Left ventricle myocardium inferior (tissue), 1 donor: Measurements from ENCODE around the gene PIF1. TPM values are rescaled to one million over a fixed set of nuclear protein-coding genes. Genes with fewer than 3 reads are reported as not detected.

Experiments used
- DNase-seq: peaks from one replicate; pipeline ENCODE4 v3.0.0-alpha.2; 2020
- H3K27ac ChIP-seq: fragments of 200-600 bp; replicated peaks from 2 replicates; pipeline ENCODE4 v1.8.0; 2021
- H3K27me3 ChIP-seq: fragments of 200-600 bp; 2 replicates; pipeline ENCODE4 v1.8.0; 2021; ENCODE audit warnings: low read depth
- H3K36me3 ChIP-seq: fragments of 200-600 bp; 2 replicates; pipeline ENCODE4 v1.8.0; 2021
- H3K4me1 ChIP-seq: fragments of 200-600 bp; 2 replicates; pipeline ENCODE4 v1.8.0; 2021
- H3K4me3 ChIP-seq: fragments of 200-600 bp; 2 replicates; pipeline ENCODE4 v1.8.0; 2021; ENCODE audit warnings: mild to moderate bottlenecking, moderate library complexity
- H3K9me3 ChIP-seq: fragments of 200-600 bp; replicated peaks from 2 replicates; pipeline ENCODE4 v1.8.0; 2021
- intact Hi-C: fragments of 100-400 bp; cut with micrococcal nuclease; formaldehyde crosslinking; loops from one replicate; pipeline ENCODE4 v1.11.0; 2022
- total RNA-seq: library from RNA; stranded (reverse); fragmentation: NEBNext Ultra II Directional; extraction: Animal tissue kit (Norgen Biotek cat#: 25700); gene quantifications from one replicate; pipeline ENCODE4 v1.2.1, GENCODE V29; 2021
- TF ChIP-seq, protein P1 (sequence below): fragments of 200-600 bp; IDR thresholded peaks from 2 replicates; pipeline ENCODE4 v1.8.0; 2021; ENCODE audit warnings: antibody characterized with exemption, mild to moderate bottlenecking, borderline replicate concordance
- donor health status: DM: no; HTN: yes; CAD: no; lungs with severe emphysema.

The PIF1 gene
- total RNA-seq, 1 donor from 2014 or later, result 0.41 TPM

DNA sequence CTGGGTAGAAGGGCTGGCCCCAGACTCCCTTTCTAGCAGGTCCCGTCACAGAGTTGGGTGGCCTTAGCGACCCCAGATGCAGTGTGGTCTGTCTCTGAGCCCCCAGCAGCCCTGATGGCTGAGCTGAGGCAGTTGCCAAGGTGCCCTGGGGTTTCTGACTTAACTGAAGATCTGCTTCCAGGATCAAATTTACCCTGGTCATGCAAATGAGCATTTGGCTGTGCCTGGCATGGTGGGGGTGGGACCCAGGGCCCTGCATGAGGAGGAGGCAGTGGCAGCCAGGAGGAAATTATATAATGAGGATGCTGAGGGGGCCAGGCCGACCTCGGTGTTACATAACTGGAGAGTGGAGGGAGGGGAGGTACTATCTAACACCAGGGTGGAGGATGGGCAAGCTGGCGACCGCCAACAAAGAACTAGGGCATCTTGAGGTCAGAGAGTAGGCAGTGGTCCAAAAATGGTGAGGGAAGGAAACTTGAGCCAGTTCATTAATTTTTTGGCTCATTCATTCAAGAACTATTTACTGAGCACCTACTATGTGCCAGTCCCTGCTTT lies 32.7 kb upstream of the PIF1 start:
- Histone ChIP-seq H3K27me3 (no peaks in the 10 kb centered on the region), H3K9me3 (no peaks in the 10 kb centered on the region), H3K27ac (peak overlapping the region; percentile 85), H3K4me3 (no peak overlapping the region), H3K36me3 (peaks cover 43% of the 10 kb centered on the region), H3K4me1 (peaks cover 94% of the 10 kb centered on the region)
- no peak for DNase-seq
- TF ChIP-seq, protein P1, sequence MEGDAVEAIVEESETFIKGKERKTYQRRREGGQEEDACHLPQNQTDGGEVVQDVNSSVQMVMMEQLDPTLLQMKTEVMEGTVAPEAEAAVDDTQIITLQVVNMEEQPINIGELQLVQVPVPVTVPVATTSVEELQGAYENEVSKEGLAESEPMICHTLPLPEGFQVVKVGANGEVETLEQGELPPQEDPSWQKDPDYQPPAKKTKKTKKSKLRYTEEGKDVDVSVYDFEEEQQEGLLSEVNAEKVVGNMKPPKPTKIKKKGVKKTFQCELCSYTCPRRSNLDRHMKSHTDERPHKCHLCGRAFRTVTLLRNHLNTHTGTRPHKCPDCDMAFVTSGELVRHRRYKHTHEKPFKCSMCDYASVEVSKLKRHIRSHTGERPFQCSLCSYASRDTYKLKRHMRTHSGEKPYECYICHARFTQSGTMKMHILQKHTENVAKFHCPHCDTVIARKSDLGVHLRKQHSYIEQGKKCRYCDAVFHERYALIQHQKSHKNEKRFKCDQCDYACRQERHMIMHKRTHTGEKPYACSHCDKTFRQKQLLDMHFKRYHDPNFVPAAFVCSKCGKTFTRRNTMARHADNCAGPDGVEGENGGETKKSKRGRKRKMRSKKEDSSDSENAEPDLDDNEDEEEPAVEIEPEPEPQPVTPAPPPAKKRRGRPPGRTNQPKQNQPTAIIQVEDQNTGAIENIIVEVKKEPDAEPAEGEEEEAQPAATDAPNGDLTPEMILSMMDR, result no peak
- intact Hi-C loops, result no loop called here

DNA sequence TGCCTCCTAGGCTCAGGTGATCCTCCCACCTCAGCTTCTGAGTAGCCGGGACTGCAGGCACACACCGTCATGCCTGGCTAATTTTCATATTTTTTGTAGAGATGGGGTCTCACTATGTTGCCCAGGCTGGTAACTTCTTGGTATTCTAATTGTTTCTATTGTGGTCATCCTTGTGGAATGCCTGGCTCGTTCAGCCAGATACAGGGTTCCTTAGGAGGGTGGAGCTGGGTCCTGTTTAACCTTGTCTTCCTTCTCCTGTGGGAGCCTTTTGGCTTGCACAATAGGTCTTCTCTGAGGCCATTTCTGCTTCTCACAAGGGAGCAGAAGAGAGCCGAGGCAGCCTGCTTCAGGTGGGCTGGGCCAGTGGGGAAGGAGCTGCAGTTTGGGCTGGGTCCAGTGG lies 32.0 kb upstream of the PIF1 start:
- Histone ChIP-seq H3K4me1 (peaks cover 97% of the 10 kb centered on the region), H3K27me3 (no peaks in the 10 kb centered on the region), H3K9me3 (no peaks in the 10 kb centered on the region), H3K4me3 (no peak overlapping the region), H3K27ac (peak overlapping the region; percentile 85), H3K36me3 (peaks cover 43% of the 10 kb centered on the region)
- no peak for DNase-seq
- intact Hi-C loops, result no loop called here
- TF ChIP-seq, protein P1, result no peak

DNA sequence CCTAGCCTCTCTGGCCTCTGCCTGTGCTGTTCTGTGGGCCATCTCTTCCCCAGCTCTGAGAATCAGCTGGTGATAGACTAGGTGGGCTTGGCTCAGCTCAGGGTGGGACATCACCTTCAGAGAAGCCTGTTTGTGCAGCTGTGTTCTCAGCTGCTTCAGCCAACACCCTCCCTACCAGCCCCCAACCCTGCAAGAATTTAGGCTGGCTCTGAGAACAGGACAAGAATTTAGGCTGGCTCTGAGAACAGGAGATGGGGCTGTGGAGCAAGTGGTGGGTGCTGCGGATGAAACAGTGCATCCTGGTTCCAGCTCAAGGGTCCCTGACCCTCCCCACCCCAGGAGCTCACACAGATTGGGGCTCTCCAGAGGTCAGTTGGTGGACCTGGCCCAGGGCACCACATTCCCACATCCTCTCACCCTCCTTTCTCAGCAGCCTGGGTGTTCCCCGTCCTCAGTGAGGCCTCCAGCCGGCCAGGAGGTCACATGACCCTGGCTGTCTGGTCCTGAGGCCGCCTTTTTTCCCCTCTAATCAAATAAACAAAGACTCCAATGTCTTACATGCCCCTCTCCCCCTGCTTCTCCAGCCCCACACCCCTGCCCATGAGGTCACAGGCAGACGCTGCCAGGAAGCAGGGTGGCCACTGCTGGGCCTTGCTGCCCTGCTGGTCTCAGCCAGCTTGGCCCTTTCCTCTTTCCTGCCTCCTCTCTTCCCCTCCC lies 31.1 kb upstream of the PIF1 start:
- Histone ChIP-seq H3K27ac (peak overlapping the region; percentile 85), H3K4me1 (peaks cover 97% of the 10 kb centered on the region), H3K4me3 (peak overlapping the region; percentile 14), H3K9me3 (no peaks in the 10 kb centered on the region), H3K36me3 (peaks cover 37% of the 10 kb centered on the region), H3K27me3 (no peaks in the 10 kb centered on the region)
- intact Hi-C loops, result no loop called here
- peak; percentile 62 for DNase-seq
- TF ChIP-seq, protein P1, result no peak

DNA sequence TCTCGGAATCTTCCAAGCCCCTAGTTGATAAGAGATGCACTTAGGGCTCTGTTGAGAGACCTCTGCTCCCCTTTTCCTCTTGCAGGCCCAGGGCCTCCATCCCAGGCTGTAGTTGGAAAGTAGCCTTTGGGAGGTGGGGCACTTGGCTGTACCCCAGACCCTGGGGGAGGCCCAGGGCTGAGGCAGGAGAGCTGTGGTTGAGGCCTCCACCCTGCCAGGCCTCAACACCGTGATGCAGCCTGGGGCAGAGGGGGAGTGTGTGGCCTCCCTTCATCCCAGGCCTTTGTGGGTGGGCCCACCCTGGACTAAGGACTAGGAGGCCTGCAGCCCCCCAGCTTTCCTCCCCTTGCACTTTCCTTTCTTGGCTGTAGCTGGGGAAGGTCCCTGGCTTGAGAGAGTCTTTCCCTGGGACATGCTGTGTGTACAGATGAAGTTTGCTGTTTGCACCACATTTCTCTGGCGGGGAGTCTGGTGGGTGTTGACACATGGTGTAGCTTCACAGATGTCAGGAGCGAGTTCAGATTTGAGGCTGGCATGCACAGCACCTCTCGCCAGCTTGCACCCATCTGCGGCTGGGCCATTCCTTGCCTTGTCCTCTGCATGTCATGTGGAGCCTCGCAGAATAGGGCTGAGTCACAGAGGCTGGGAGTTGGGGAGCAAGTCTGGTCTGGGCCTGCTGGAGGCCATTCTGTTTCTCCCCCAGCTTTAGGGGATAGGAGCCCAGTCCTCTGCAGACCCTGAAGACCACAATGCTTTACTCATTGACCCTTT lies 29.9 kb upstream of the PIF1 start:
- Histone ChIP-seq H3K36me3 (peaks cover 36% of the 10 kb centered on the region), H3K4me1 (peaks cover 97% of the 10 kb centered on the region), H3K27me3 (no peaks in the 10 kb centered on the region), H3K9me3 (no peaks in the 10 kb centered on the region), H3K27ac (peak overlapping the region; percentile 85), H3K4me3 (no peak overlapping the region)
- DNase-seq, result no peak
- intact Hi-C loops, result no loop called here
- TF ChIP-seq, protein P1, result no peak

DNA sequence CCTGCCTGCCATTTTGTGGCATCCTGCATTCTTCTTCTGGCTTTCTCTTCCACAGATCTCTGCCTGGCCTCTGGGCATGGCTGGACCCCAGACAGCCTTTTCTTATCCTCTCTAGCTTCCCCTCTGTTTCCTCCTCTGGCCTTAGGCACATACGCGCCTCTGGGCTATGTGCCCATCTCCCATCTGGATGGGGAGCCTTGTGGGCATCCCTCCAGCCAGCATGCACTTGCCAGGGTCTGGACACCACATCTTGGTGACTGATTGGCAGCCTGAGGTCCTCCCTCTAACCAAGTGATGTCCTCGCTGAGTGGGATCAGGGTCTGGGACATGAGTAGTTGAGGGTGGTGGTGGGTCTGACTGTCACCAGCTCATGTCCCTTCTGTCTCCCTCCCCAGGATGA lies 29.1 kb upstream of the PIF1 start:
- H3K27ac ChIP-seq, result peak overlapping the region; percentile 85
- H3K9me3 ChIP-seq, result no peaks in the 10 kb centered on the region
- peaks cover 36% of the 10 kb centered on the region for H3K36me3 ChIP-seq
- H3K27me3 ChIP-seq, result no peaks in the 10 kb centered on the region
- no peak for DNase-seq
- intact Hi-C loops, result no loop called here
- TF ChIP-seq, protein P1, result no peak
- no peak overlapping the region for H3K4me3 ChIP-seq
- H3K4me1 ChIP-seq, result peaks cover 90% of the 10 kb centered on the region
